Gastroesophageal sphincter (tissue), 4 donors: ENCODE results near the gene C1orf198. TPM values are rescaled to one million over a fixed set of nuclear protein-coding genes. Genes with fewer than 3 reads are reported as not detected.
A peak's percentile ranks its signal among the peaks of the same experiment; 100 is the strongest.

Experiments
- ATAC-seq: fragments of 150-250 bp; one replicate; pipeline ENCODE4 v1.9.1; 2016; ENCODE audit warnings: mild to moderate bottlenecking, moderate library complexity
- H3K27ac ChIP-seq, 4 donors: fragments of 200-600 bp; sonication (generic) in 3 of 4; 1 replicate in 3 of 4; 2 replicates in 1 of 4; pipeline ENCODE4 v1.5.1; 2016 to 2019
- H3K27me3 ChIP-seq: fragments of 200-600 bp; sonication (generic); one replicate; pipeline ENCODE4 v1.5.1; 2019
- H3K36me3 ChIP-seq, 2 donors: fragments of 200-600 bp; sonication (generic); one replicate each; pipeline ENCODE4 v1.5.1; 2019; ENCODE audit warnings: control low read depth in 1 of 2
- H3K4me1 ChIP-seq, 3 donors: fragments of 200-600 bp; sonication (generic); 1 replicate in 2 of 3; 2 replicates in 1 of 3; pipeline ENCODE4 v1.5.1; 2016 to 2019; ENCODE audit warnings: control low read depth in 2 of 3
- H3K4me3 ChIP-seq, 2 donors: fragments of 200-600 bp; sonication (generic); one replicate each; pipeline ENCODE4 v1.5.1; 2019; ENCODE audit warnings: mild to moderate bottlenecking in 1 of 2, moderate library complexity in 1 of 2
- H3K9me3 ChIP-seq, 3 donors: fragments of 200-600 bp; sonication (generic); one replicate each; pipeline ENCODE4 v1.5.1; 2017 to 2019; ENCODE audit warnings: control low read depth in 2 of 3
- EP300 ChIP-seq: sonication (generic); formaldehyde crosslinking; IDR thresholded peaks from one replicate; pipeline ENCODE4 v1.6.1; 2017; ENCODE audit warnings: antibody characterized with exemption, mild to moderate bottlenecking
- POLR2A ChIP-seq, 2 donors: fragments of 450-650 bp; IDR thresholded peaks; one replicate each; pipeline ENCODE4 v1.6.1; 2017; ENCODE audit warnings: antibody characterized with exemption in 2 of 2, mild to moderate bottlenecking in 2 of 2, moderate library complexity in 1 of 2
- POLR2AphosphoS5 ChIP-seq: sonication (generic); formaldehyde crosslinking; IDR thresholded peaks from one replicate; pipeline ENCODE4 v1.6.1; 2017; ENCODE audit warnings: antibody characterized with exemption
- WGBS, 2 donors: methylation state at CpG; one replicate each; pipeline ENCODE4 v1.1.5; 2018; ENCODE audit warnings: low coverage in 1 of 2; 5-methylcytosine and 5-hydroxymethylcytosine counted together
- total RNA-seq, 4 donors: library from RNA; depleted of rRNA; stranded (reverse); fragments of >200 nt; gene quantifications; one replicate each; pipeline ENCODE4 v1.1.0, GENCODE V29; 2016
- TF ChIP-seq, protein P1 (sequence below), 4 experiments: fragments of 200-600 bp in 2 of 4; fragments of 450-650 bp in 2 of 4; sonication (generic) in 1 of 4; IDR thresholded peaks; one replicate each; pipeline ENCODE4 v1.5.1; 2017 to 2019; ENCODE audit warnings: antibody characterized with exemption in 4 of 4, mild to moderate bottlenecking in 2 of 4, moderate library complexity in 2 of 4

C1orf198 gene
- total RNA-seq, 4 donors from 2014 or later: 115 to 219 (median 172) TPM

DNA sequence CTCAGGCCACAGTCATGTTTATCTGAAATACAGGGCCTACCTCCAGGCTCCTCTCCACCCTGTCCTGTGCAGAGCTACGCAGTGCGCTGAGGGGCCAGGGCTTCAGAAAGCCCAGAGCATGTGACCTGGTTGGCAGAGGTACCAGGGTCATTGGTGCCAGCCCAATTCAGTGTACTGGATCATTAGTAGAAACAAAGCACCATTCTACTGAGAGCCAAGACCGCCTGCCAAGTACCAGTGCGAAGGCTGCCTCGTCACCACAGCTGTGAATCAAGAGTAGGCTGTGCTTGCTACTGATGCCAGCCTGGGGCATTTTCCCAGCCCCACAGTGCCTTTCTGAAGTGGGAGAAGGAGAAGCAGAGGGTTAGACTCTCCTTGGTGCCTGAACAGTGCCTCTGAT, 61.3 kb downstream of the C1orf198 start:
- no peaks in the 10 kb centered on the region for H3K27me3 ChIP-seq
- H3K27ac ChIP-seq: peak overlapping the region in 3 of 4 donors; percentile 21 to 60 (median 58)
- WGBS, 2 donors: 100% methylated on average over 2 of the region's 5 CpGs; no CpG with 5 or more reads in 1 of the 2 donors
- no peaks in the 10 kb centered on the region for H3K36me3 ChIP-seq
- TF ChIP-seq EP300 (no peak), POLR2AphosphoS5 (peak; percentile 11)
- no peak overlapping the region for H3K4me3 ChIP-seq
- peak; percentile 60 for ATAC-seq
- H3K4me1 ChIP-seq: peaks cover 0 to 16% (median 0%) of the 10 kb centered on the region in 3 donors
- H3K9me3 ChIP-seq: no peaks in the 10 kb centered on the region

DNA sequence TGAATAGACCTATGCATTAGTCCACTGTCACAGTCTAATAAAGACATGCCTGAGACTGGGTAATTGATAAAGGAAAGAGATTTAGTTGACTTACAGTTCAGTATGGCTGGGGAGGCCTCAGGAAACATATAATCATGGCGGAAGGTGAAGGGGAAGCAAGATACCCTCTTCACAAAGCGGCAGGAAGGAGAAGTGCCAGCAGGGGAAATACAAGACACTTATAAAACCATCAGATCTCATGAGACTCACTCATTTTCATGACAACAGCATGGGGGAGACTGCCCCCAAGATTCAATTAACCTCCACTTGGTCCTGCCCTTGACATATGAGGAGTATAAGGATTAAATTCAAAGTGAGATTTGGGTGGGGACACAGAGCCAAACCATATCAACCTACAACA, 61.8 kb downstream of the C1orf198 start:
- 80% methylated on average over 2 of the region's 2 CpGs; no CpG with 5 or more reads in 1 of the 2 donors for WGBS, 2 donors
- peak overlapping the region in 1 of 4 donors; percentile 8 for H3K27ac ChIP-seq

DNA sequence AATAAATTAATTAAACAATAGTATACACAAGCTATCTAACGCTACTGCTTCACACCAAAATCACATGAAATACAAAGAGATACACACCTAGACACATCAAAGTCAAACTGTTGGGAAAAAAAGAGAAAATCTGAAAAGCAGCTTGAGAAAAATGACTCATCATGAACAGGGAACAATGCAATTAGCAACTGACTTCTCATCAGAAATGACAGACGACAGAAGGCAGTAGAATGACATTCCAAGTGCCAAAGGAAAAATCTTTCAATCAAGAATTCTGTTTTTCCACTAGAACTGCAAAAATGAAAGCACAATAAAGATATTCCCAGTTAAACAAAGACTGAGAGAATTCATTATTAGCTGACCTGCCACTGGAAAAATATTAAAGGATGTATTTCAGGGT, 63.9 kb downstream of the C1orf198 start:
- Histone ChIP-seq H3K9me3 (no peaks in the 10 kb centered on the region), H3K27ac (no peak overlapping the region), H3K27me3 (no peaks in the 10 kb centered on the region), H3K36me3 (no peaks in the 10 kb centered on the region), H3K4me1 (peaks cover 0 to 16% (median 0%) of the 10 kb centered on the region in 3 donors), H3K4me3 (no peak overlapping the region)
- 77 to 83% methylated on average over 2 of the region's 2 CpGs for WGBS, 2 donors
- ATAC-seq: no peak
- no peak for TF ChIP-seq POLR2A (IDR thresholded peaks at IDR 0.05)
- TF ChIP-seq, protein P1, sequence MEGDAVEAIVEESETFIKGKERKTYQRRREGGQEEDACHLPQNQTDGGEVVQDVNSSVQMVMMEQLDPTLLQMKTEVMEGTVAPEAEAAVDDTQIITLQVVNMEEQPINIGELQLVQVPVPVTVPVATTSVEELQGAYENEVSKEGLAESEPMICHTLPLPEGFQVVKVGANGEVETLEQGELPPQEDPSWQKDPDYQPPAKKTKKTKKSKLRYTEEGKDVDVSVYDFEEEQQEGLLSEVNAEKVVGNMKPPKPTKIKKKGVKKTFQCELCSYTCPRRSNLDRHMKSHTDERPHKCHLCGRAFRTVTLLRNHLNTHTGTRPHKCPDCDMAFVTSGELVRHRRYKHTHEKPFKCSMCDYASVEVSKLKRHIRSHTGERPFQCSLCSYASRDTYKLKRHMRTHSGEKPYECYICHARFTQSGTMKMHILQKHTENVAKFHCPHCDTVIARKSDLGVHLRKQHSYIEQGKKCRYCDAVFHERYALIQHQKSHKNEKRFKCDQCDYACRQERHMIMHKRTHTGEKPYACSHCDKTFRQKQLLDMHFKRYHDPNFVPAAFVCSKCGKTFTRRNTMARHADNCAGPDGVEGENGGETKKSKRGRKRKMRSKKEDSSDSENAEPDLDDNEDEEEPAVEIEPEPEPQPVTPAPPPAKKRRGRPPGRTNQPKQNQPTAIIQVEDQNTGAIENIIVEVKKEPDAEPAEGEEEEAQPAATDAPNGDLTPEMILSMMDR (IDR thresholded peaks at IDR 0.05): no peak
- no peak for TF ChIP-seq EP300
- TF ChIP-seq POLR2AphosphoS5: no peak

More for the DNA sequence above, 61.8 kb downstream of the C1orf198 start:
- TF ChIP-seq, protein P1 (IDR thresholded peaks at IDR 0.05): no peak
- TF ChIP-seq EP300 (no peak), POLR2AphosphoS5 (no peak), POLR2A (IDR thresholded peaks at IDR 0.05) (no peak)
- Histone ChIP-seq H3K9me3 (no peaks in the 10 kb centered on the region), H3K4me1 (peaks cover 0 to 16% (median 0%) of the 10 kb centered on the region in 3 donors), H3K4me3 (no peak overlapping the region), H3K27me3 (no peaks in the 10 kb centered on the region), H3K36me3 (no peaks in the 10 kb centered on the region)
- no peak for ATAC-seq

DNA sequence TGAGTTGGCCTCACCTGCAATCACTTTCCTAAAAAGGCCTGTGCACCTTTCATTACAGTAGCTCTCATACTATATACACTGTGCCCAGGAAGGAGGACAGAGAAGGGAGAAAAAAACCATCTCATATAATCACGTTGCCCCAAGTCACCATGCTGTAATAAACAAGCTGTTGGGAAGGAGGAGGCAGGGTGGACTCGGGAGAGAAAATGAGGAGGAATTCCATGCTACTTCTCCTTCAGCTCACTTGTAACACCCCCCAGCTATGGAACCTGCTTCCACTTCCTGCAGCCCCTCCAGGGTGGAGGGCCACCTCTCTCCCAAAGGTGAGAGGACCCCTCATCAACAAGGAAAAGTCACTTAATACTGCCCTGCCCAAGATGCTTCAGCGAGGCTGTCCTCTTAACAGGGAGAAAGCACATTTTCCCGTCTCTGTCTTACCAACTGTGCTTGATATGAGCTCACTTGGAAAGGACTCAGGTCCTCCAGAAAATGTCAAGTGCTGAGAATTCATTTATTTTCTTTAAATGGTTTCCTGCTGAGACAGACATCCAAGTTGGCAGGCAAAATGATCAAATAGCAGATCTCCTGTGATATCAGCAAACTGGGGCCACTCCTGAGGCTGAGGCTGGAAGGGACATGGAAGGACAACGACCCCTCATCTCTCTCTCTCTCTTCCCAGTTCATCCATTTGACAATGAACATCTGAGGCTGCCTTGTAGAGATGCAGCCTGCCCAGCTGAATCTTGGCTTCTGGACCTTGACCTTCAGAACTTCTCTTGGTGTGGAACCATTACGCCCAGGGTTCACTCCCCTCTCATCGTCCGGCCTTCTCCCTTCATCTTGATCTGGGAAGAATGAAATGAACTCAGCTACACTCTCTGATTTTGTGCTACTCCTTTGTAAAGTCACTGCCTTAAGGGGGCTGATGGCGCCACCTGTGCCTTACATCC, 67.2 kb downstream of the C1orf198 start:
- Histone ChIP-seq H3K4me3 (no peak overlapping the region), H3K36me3 (no peaks in the 10 kb centered on the region), H3K27ac (no peak overlapping the region), H3K4me1 (peaks cover 0 to 8% (median 0%) of the 10 kb centered on the region in 3 donors), H3K27me3 (no peaks in the 10 kb centered on the region), H3K9me3 (no peaks in the 10 kb centered on the region)
- no peak for ATAC-seq
- no peak for TF ChIP-seq POLR2AphosphoS5
- TF ChIP-seq, protein P1 (IDR thresholded peaks at IDR 0.05): no peak
- 76 to 82% methylated on average over 5 to 9 of the region's 9 CpGs for WGBS, 2 donors

DNA sequence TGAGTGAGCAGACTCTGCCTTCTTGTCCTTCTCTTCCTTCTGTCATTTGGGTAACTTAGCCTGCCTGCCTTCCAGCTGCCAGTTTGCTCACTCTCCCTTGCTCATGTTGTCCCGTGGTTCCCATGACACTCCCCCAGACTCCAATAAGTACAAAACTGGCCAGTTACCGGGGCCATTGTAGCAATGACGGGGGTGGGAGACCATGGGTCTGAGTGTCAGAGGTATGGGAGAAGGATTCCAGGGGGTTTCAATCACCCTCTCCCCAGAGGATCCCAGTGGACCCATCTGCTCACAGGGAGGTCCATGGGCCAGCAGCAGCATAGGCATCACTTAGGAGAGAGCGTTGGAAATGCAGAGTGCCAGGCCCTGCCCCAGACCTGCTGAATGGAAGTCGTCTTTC, 69.8 kb downstream of the C1orf198 start:
- WGBS, 2 donors: 93 to 94% methylated on average over 2 to 3 of the region's 5 CpGs
- ATAC-seq: no peak

More for the DNA sequence above, 69.8 kb downstream of the C1orf198 start:
- no peak for TF ChIP-seq POLR2AphosphoS5
- no peak for TF ChIP-seq POLR2A (IDR thresholded peaks at IDR 0.05)
- TF ChIP-seq, protein P1 (IDR thresholded peaks at IDR 0.05): no peak
- no peak for TF ChIP-seq EP300
- peaks cover 0 to 8% (median 0%) of the 10 kb centered on the region in 3 donors for H3K4me1 ChIP-seq
- H3K27me3 ChIP-seq: no peaks in the 10 kb centered on the region
- no peak overlapping the region for H3K27ac ChIP-seq
- no peaks in the 10 kb centered on the region for H3K9me3 ChIP-seq
- no peak overlapping the region for H3K4me3 ChIP-seq
- no peaks in the 10 kb centered on the region for H3K36me3 ChIP-seq
